HS-5 (cell line): Measurements from ENCODE around the gene NBEA.

Experiments
- DNase-seq: peaks from one replicate; pipeline ENCODE4 v3.0.0-alpha.2; 2012; ENCODE audit warnings: low read depth

The NBEA gene

DNA sequence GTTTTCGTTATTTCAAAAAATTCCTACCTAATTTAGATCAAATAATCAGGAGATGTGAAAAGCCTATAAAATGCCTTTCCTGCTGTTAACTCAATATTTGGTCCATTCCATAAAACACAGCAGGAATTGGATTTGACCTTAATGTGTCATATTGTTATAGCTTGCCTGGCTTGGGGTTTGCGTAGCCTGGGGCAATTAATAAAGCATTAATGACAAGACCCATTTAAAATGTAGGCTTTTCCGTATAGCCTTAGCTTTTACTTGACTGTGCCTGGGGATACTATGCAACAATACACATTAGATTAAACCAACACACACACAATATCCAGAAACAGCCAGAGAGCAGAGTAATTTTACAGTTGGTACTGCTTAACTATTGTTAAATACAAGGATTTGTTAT is 651.6 kb downstream of the NBEA start:
- no peak for DNase-seq

DNA sequence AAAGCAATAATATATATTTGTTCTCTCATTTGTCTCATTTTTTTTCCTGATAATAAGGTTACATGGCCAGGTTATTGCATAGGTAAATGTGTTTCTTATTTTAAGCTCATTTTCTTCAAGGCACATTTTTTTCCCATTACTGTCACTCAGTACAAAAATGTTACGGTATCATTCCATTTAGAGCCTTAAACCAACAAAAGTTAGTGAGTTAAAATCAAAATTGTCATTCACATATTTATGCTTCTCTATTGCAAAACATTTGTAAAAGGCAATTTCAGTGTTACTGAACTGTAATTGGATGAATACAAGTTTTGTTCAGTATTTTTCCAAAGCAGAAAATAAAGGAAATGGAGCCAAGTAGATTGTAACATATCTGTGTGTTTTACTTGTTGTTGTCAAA is 652.0 kb downstream of the NBEA start:
- DNase-seq, result no peak

DNA sequence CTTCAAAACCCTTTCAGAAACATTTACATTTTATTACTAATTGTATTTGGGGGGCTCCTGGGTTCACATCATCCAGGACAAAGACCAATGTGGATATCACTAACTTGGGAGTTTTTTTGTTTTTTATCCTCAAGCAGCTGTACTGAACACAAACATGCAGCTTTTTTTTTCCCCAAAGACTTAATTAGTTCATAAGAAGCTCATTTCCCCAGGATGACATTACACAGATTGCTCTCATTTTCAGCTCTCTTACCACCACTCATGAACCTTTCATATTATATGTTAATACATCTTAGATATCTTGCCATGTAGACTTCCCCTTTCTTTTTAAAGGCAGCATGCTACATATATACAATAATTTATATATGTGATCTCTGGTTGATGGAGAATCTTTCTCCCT is 653.1 kb downstream of the NBEA start:
- no peak for DNase-seq

DNA sequence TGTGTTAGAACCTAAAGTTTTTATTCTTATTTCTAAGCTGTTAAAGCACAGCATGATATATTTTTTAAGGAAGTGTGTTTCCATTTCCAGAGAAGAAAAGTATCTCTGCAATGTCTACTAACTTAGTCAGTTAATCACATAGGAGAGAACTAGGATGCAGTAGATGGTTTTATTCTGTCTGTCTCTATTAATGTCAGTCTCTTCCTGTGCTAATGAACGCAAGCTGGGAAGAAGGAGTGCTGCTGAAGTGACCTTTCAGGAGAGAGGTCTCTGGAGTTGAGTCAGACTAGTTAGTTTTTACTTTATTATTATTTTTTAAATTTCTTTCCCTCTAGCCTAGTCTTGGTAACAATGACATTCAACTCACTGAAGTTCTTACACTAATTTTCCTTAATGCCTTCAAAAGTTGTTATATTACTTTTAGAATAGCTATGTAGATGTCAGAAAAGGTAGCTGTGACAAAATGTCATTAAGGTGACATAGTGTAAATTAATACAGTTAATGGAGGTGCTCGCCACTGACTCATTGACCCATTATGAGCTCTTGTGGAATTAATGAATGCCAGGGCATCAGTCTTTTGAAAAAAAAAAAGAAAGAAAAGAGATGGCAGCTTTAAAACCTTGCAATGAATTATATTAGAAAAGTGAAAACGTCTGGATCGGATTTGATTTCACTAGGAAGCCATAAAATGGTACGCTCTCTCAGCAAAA is 654.4 kb downstream of the NBEA start:
- no peak for DNase-seq

DNA sequence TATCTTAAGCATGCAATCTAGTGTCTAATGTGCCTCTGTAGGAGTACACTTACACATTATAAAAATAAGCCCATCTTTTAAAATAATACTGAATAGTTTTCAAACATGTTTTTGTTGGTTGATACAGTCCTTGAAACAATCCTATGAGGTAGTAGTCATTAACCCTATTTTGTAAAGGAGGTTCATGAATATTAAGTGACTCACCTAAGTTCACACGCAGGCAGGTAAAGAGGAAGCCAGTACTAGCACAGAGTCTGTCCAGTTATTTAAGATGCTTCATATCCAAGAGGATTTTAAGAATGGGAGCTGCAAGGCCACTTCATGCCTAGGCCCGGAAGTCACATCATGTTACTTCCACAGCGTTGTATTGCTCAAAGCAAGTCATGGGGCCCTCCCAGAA is 655.4 kb downstream of the NBEA start:
- no peak for DNase-seq

DNA sequence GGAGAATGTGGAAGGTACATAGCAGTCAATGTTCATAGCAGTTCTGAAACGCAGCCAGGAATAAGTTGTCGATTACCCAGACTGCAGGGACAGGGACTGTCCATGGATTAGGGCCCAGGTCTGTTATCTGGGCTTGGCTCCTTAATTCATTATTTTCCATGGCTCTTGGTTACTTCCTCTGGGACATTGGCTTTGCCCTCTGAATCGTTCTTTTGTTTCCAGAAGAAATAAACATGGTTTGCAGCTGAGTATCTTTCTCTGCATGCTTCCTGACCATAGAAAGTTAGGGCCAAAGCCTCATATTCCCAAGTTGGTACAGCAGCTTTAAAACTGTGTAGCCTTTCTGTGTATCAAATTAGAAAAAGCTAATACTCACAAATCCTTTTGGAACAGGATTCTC is 656.2 kb downstream of the NBEA start:
- DNase-seq, result no peak

DNA sequence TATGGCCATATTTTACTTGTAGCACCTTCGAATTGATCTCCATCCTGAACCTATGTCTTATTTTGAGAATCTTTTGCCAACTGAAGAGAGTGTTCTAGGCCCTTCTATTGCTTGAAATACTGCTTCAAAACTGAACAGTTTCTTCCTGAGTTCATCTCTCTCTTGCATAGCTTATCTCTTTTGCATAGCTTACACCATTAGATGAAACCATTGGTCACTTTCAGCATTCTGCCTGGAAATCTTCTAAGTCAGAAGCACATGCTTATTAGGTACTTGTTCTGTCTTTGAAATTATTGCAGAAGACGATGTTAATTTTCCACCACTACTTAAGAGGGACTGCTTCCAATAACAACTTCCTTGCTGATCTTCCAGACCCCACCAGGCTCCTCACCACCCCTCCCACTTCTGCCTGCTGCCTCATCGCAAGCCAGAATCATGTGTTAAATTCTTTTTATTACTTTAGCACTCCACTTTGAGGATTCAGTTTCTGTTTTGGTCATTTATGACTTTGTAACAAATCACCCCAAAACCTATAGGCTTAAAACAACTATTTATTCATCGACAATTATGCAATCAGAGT is 656.8 kb downstream of the NBEA start:
- no peak for DNase-seq

DNA sequence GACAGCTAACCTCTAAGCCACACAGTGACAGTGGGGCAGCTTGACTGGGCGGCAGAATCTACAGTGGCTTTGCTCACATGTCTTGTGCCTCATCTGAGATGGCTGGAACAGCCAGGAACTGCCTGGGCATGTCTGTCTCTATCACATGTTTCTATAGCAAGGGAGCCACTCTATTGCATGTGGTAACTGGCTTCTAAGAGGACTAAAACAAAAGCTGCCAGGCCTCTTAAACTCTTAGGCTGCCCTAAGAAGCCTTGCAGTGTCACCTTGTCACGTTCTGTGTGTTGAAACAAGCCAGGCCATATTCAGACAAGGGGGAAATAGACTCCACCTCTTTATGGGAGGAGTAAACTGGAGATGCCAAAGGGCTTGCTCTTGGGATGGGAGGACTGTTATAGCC is 657.3 kb downstream of the NBEA start:
- no peak for DNase-seq

DNA sequence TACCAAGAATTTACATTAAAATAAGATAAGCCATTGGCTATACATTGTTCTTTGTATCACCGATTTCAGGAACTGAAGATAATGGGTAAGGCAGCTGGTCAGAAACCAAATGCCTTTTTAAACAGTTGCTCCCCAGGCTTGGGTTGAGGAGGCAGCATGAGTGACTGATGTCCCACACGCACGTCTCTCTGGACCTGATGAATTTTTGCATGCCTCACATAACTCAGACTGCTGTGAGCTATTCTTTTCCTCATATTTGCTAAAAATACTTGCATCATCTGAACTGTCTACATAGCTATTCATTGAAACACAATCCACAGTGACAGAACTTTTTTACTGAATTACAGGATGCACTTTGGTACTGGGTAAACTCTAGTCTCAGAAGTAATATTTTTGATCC is 658.1 kb downstream of the NBEA start:
- no peak for DNase-seq

DNA sequence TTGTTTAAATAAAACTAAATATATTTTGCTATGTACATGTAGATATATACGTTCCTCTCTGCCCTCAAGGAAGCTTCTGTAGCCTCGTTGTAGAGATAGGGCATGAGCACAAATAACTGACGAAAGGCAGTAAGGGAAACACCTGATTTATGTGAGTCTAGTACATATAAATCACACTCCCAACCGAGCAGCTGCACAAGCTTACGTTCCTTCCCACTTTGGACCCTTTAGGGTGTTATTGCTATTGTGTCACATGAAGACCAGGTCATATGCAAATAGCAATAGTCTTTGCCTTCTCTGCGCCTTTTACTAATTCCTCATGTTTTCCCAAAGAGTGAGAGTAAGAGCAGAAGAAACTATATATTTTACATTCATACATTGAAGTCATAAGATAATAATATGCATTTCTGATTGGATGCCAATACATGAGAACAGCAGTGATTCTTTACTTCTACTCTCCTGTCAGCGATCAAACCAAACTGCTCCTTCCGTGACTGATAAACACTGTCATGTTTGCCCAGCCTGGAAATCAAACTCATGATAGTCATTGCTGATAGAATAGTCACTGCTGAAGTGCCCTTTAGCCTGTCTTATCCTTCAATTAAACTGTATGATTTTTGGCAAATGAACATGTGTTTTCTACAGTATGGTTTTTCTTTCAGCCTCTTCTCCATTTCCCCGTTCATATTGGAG is 661.7 kb downstream of the NBEA start:
- no peak for DNase-seq

DNA sequence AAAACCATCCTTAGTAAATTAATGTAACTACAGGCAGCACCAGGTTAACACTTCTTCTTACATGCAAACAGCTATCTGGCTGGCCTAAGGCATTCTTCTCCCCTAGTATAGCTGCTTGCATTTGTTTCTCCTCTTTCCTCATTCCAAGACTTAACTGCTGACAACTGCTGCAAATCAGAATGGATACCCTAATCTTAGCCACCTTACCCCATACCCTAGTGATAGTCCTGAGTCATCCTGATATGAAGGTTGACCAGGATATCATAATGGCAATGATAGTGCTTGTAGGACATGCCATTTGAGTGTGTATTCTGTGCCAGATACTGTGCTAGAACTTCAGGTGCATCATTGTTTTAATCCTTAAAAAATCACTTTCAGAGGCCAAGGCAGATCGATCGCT is 672.6 kb downstream of the NBEA start:
- no peak for DNase-seq

DNA sequence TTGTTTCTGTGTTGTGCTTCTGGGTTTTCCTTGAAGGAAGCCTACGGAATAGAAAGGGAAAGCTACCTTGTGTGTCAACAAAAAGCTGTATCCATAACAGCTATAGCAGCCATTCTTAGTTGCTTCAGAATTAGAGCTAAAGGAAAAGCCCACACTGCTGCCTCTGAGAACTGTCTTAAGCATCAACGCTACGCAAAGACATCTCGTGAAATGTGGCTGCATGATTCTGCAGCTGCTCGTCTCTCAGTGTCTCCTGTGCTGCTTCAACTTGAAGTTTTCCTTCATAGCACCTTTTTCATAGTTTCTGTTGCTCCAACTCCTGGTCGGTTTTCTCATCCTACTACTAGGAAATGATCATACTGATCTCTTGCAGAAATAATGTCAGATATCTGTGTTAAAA is 675.4 kb downstream of the NBEA start:
- DNase-seq, result no peak

DNA sequence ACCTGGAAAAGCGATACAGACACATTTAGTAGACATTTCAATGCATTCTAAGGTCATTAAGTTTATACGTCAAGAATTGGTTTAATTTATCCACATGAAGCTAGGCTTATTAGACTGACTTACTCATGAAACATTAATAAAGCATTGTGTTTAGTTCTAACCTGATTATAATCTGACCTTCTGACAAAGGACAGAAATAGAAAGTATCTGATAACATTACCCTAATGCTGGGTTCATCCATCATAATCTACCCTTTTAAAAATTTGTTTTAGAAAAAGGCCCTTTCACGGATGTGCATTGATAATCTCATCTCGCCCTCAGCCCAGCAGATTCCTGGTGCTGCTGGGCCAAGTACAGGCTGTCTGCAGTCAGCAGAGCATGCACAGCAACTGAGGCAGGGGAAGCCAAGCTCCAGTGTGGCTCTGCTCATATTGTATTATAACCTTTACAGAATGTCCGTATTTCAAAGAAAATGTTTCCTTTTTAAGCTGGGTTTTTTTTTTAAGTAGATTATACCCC is 676.6 kb downstream of the NBEA start:
- no peak for DNase-seq

DNA sequence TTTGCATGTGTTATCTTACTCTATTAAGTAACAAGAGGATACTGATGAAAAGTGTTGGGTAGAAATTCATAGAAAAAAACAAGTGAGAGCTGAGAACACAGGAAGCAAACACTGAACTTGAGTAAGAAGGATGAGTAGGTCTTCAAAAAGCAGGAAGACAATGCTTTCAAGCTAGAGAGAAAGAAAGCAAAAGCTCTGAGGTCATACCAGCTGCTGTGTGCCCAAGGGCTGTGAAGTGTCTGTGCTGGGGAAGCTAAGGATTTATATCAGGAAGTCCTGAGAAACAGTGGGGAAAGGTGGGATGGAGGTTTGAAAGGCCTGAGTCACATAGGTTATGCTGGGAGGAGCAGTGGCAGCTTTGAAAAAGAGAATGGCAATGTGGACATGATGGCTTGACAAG is 679.9 kb downstream of the NBEA start:
- no peak for DNase-seq

DNA sequence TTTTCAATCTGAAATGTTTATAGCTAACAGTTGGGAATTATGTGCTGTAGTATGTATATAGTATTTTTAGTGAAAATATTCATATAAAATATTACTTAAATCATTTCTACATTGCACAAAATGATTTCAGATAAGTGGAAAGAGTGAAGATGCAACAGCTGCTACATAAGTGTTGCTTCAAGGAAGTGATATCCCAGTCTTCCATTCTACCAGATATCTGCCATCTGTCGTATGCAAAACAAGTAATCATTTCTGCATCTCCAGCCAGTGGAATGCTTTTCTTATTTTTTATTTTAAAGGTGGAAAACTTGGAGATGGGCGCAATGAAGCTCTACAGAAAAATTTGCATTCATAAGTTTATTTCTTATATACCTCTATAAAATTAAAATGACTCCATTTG is 687.0 kb downstream of the NBEA start:
- no peak for DNase-seq

DNA sequence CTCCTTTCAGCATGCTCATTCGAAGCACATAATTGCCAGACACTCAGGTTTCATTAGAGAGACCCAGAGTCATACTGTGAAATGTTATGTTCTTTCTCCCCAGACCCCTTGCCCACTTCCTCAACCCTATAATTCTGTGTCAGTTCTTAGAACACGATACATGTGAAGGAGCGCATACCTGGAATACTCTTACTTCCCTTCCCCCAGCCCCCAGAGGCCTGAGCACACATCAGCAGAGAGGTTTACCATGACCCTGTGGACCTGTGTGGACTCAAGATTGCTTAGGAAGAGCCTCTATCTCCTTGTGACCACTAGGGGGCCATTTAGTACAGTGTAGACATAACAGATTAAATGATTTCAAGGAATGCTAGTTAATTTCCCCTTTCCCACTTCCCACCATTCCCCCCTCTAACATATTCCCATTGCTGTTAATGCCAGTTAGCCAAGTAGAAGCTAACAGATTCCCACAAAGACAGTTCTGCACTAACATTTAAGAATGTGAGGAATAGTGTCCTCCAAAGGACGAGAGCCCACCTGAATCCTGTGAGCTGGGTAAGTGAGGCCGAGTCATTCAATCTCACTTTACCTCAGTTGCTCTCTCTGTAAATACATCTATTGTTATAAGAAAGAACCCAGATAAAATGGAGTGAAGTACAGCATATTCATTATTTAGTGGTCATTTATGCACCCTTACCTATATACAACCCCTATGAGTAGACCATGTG is 688.6 kb downstream of the NBEA start:
- no peak for DNase-seq

DNA sequence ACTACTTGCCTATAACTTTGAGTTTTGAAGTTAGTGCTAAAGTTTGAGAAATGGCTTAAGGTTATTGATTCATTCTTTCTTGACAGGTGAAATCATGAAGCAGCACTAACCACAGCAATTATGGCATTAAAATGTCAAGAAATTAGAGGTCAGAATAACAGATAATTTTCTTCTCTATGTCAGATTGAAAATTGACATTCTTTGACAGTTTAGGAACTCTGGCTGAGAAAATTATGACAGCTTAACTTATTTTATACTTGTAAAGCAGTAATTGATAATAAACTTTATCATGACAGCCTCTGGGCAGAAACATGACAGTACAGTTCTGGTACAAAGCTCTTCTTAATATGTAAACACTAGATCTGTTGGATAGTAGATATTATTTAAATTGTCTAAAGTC is 689.6 kb downstream of the NBEA start:
- no peak for DNase-seq

DNA sequence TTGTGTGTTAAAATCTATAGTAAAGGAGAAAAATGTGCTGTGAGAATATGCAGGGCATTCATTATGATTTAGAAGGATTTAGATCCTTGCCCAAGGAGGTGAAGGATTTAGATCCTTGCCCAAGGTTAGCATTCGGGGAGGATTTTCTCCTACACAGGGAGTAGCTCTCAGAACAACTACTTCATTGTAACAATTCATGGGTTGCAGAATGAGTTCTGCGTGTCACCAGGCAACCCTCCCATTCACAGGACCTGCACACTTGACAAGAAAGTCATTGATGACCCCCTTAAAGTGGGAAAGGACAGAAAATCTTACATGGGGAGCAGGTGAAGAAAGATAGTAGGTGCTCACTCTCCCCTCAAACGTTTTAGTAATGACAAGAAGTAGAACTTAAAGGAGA is 701.6 kb downstream of the NBEA start:
- no peak for DNase-seq

DNA sequence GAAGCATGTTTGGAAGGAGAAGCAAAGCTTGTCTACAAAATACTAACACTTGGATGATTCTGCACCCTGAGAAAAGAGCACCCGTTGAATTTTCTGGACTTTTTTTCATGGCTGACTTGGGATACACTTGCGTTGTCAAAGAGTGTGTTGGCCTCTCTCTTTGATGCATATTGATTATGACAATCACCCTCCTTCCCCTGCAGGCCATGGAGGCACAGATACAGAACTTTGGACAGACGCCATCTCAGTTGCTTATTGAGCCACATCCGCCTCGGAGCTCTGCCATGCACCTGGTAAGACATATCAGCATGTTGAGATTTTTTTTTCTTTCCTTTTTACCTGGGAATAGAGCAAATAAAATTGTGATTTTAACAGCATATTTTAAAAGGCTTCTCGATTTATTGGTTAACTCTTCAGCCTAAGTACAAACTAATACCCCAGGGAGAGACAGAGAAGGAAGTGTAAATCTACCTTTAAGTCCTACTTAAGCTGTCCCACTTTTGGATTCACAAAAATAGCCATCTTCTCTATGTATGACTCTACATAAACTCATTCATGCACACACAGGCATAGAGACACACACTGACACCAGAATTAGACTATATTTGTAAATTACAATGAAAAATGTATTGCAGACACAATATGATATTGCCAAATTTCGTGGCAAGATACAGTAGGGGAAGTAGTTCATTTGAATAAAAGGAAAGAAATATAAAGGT is 704.1 kb downstream of the NBEA start:
- no peak for DNase-seq

DNA sequence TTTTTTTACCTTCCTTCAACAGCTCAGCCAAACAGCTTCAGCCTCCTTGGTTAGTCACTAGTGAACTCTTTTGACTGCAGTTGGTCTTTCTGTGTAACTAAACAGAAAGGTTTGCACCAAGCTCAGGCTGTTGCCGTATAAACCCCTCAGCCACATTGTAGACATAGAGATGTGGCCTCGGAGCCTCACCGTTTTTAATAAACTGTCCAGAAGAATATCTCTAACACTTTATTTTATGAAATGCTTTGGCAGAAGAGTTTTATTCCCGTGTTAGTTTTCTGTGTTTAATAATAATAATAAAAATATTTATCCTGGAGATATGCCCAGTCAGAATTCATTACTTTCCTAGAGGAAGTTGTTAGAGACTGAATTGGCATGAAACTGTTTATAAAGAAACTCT is 706.1 kb downstream of the NBEA start:
- no peak for DNase-seq

DNA sequence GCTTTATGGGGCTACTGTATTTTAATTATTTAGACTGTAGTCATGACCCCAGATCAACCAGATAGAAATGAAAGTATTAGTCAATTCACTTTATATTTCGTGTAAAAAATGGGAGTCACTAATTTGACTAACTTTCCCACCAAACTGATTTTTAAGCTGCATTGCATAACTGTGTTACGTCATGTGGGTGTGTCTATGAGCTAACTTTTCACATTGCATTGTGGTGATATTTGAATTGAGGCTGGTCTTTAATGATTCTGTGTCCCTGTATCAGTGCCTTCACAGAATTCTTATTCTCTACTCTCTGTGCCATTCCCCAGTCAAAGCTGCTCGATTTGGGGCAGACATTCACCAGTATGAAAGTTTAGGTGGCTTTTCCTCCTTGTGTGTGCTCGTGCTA is 707.1 kb downstream of the NBEA start:
- DNase-seq, result no peak

DNA sequence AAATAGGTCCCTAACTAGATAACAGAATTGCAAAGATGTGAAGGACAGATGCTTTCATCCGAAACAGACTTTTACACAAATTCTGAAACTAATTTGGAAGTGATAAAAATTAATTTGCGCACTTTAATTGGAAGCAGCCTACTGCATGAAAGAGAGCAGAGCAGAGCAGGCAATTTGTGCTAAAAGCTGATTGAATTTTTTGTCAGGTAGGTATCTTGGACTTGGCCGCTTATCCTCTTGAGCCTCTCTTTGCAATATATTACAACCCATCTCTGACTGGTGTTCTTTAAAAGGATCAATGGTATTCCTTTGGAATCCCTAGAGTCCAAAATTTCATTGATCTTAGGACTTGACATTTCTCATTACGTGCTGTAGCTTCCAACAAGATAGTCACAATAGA is 717.7 kb downstream of the NBEA start:
- no peak for DNase-seq
